Measurements from ENCODE around the gene CCDC6.
A peak's percentile ranks its signal among the peaks of the same experiment; 100 is the strongest.

CCDC6 gene

DNA sequence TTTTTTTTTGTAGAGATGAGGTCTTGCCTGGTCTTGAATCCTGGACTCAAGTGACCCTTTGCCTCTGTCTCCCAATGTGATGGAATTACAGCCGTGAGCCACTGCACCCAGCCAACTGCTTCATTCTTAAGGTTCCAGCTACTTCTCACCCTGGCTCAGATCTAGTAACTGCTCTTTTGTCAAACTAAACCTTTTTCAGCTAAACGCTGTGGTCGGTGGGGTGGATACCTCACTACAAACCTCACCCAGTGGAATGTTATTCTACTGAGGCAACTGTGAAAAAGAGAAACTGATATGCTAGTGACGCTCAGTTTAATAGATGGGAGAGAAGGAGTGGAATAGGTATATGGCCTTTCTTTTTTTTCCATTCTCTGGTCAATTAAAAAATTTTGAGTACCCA, 151.4 kb downstream of the CCDC6 start:
- Histone ChIP-seq H3K4me1 (ENCODE audit: control insufficient read depth, insufficient read depth, low read length) (no peaks in the 10 kb centered on the region), H3K27ac (ENCODE audit: extremely low read depth, low read depth, low read length) (no peak overlapping the region), H3K9me3 (ENCODE audit: control insufficient read depth, insufficient read depth, low read depth, low read length) (no peaks in the 10 kb centered on the region), H3K4me3 (ENCODE audit: low read depth, low read length) (no peak overlapping the region), H3K36me3 (ENCODE audit: control insufficient read depth in 2 of 2, insufficient read depth in 1 of 2, low read length in 2 of 2) (no peaks in the 10 kb centered on the region)
- TF ChIP-seq ZSCAN16 (tag by site-specific recombination; IDR thresholded peaks at IDR 0.05) (no peak), ZNF501 (tag by site-specific recombination; IDR thresholded peaks at IDR 0.05) (no peak), ZNF2 (tag by site-specific recombination; IDR thresholded peaks at IDR 0.05) (no peak), TRIM28 (IDR thresholded peaks at IDR 0.05; ENCODE audit: borderline replicate concordance, low read length) (no peak), ZNF175 (tag by site-specific recombination; IDR thresholded peaks at IDR 0.05) (no peak), HOXC10 (CRISPR knock-in tag; IDR thresholded peaks at IDR 0.05) (no peak), ZBTB7A (tag by site-specific recombination; IDR thresholded peaks at IDR 0.05; ENCODE audit: low read depth) (no peak)
- TF ChIP-seq, protein P1, sequence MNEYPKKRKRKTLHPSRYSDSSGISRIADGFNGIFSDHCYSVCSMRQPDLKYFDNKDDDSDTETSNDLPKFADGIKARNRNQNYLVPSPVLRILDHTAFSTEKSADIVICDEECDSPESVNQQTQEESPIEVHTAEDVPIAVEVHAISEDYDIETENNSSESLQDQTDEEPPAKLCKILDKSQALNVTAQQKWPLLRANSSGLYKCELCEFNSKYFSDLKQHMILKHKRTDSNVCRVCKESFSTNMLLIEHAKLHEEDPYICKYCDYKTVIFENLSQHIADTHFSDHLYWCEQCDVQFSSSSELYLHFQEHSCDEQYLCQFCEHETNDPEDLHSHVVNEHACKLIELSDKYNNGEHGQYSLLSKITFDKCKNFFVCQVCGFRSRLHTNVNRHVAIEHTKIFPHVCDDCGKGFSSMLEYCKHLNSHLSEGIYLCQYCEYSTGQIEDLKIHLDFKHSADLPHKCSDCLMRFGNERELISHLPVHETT (tag by site-specific recombination; IDR thresholded peaks at IDR 0.05), result no peak
- TF ChIP-seq, protein P2, sequence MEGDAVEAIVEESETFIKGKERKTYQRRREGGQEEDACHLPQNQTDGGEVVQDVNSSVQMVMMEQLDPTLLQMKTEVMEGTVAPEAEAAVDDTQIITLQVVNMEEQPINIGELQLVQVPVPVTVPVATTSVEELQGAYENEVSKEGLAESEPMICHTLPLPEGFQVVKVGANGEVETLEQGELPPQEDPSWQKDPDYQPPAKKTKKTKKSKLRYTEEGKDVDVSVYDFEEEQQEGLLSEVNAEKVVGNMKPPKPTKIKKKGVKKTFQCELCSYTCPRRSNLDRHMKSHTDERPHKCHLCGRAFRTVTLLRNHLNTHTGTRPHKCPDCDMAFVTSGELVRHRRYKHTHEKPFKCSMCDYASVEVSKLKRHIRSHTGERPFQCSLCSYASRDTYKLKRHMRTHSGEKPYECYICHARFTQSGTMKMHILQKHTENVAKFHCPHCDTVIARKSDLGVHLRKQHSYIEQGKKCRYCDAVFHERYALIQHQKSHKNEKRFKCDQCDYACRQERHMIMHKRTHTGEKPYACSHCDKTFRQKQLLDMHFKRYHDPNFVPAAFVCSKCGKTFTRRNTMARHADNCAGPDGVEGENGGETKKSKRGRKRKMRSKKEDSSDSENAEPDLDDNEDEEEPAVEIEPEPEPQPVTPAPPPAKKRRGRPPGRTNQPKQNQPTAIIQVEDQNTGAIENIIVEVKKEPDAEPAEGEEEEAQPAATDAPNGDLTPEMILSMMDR (tag by site-specific recombination; IDR thresholded peaks at IDR 0.05), result no peak
- TF ChIP-seq, protein P3, sequence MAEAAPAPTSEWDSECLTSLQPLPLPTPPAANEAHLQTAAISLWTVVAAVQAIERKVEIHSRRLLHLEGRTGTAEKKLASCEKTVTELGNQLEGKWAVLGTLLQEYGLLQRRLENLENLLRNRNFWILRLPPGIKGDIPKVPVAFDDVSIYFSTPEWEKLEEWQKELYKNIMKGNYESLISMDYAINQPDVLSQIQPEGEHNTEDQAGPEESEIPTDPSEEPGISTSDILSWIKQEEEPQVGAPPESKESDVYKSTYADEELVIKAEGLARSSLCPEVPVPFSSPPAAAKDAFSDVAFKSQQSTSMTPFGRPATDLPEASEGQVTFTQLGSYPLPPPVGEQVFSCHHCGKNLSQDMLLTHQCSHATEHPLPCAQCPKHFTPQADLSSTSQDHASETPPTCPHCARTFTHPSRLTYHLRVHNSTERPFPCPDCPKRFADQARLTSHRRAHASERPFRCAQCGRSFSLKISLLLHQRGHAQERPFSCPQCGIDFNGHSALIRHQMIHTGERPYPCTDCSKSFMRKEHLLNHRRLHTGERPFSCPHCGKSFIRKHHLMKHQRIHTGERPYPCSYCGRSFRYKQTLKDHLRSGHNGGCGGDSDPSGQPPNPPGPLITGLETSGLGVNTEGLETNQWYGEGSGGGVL (tag by site-specific recombination; IDR thresholded peaks at IDR 0.05), result no peak
- ChIA-PET POLR2A (no interaction called here), CTCF (no interaction called here)

DNA sequence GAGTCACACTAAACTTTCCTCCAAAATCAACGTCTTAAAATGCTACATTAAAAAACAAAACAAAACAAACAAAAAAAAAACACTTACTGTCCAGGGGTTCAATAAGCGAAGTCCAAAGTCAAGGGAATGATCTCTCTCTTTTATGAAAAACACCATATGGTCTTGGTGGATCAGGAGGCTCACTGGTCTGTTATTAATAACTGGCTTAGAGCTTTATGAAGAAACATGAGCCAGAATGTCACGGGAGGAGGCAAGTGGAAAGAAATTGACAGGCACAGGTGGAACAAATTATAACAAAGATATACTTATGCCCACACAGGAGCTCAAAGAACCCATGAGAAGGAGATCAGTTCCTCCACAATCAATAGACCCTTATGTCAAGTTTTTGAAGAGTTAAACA, 153.1 kb downstream of the CCDC6 start, which contains the start of gene MRLN:
Gene MRLN, minus strand, starts transcription at position 189 of the 400 bp plus-strand sequence.
- Histone ChIP-seq H3K36me3 (ENCODE audit: control insufficient read depth in 2 of 2, insufficient read depth in 1 of 2, low read length in 2 of 2) (no peaks in the 10 kb centered on the region), H3K4me1 (ENCODE audit: control insufficient read depth, insufficient read depth, low read length) (no peaks in the 10 kb centered on the region), H3K9me3 (ENCODE audit: control insufficient read depth, insufficient read depth, low read depth, low read length) (no peaks in the 10 kb centered on the region), H3K27ac (ENCODE audit: extremely low read depth, low read depth, low read length) (no peak within 1 kb of the TSS), H3K4me3 (ENCODE audit: low read depth, low read length) (no peak within 1 kb of the TSS)
- ChIA-PET POLR2A (no interaction called here), CTCF (interaction anchor here (0.6 kb wide), 1 partner anchor 292 kb away, joined by 3 read pairs; no protein-coding TSS in a partner anchor)
- no peak for TF ChIP-seq ZNF16 (tag by site-specific recombination; IDR thresholded peaks at IDR 0.05; ENCODE audit: low read depth)
- TF ChIP-seq ZNF76 (tag by site-specific recombination; IDR thresholded peaks at IDR 0.05; ENCODE audit: borderline replicate concordance, low read depth), result no peak

DNA sequence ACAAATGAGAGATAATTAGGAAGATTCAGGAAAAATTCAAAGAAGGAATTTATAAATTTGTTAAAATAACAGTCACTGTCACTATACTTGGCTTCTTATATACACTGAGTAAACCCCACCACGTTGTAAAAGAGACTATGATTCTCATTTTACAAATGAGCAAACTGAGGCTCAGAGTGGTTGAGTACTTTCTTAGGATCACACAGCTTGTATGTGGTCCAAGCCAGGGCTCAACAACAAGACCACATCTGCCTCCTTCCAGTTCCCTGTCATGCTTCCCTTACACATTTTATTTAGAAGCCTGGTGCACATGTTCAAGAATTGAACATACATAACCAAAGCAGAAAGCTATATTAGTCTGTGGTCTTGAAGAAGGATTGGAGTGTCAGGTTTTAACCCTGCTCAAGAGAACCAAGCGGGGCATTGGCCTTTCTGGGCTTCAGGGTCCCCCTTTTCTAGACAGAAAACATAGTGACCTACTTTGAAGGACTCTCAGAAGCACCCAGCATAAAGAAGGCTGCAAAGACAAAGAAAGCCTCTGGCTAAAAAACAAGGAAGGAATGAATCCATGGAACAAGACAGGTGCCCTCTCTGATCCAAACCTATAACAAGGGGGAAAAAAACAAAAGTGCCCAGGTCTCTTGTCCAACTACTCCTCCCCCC, 153.9 kb downstream of the CCDC6 start:
- no peaks in the 10 kb centered on the region for H3K9me3 ChIP-seq (ENCODE audit: control insufficient read depth, insufficient read depth, low read depth, low read length)
- TF ChIP-seq BCL11B (tag by site-specific recombination; IDR thresholded peaks at IDR 0.05; ENCODE audit: low read depth) (no peak), ZNF768 (tag by site-specific recombination; IDR thresholded peaks at IDR 0.05) (peak; percentile 29; the same call in 1 of the 2 replicates), ZNF560 (tag by site-specific recombination; IDR thresholded peaks at IDR 0.05; ENCODE audit: borderline replicate concordance) (no peak), ZNF677 (tag by site-specific recombination; IDR thresholded peaks at IDR 0.05) (no peak), ZNF76 (tag by site-specific recombination; IDR thresholded peaks at IDR 0.05; ENCODE audit: borderline replicate concordance, low read depth) (no peak), FEZF1 (tag by site-specific recombination; IDR thresholded peaks at IDR 0.05) (no peak), ZNF335 (tag by site-specific recombination; conservative IDR thresholded peaks at IDR 0.05) (no peak), ZNF514 (tag by site-specific recombination; IDR thresholded peaks at IDR 0.05) (no peak), ZNF292 (tag by site-specific recombination; IDR thresholded peaks at IDR 0.05; ENCODE audit: borderline replicate concordance, low read depth) (no peak)
- no peak overlapping the region for H3K27ac ChIP-seq (ENCODE audit: extremely low read depth, low read depth, low read length)
- ChIA-PET CTCF (no interaction called here), POLR2A (no interaction called here)
- H3K36me3 ChIP-seq (ENCODE audit: control insufficient read depth in 2 of 2, insufficient read depth in 1 of 2, low read length in 2 of 2), result no peaks in the 10 kb centered on the region
- no peak overlapping the region for H3K4me3 ChIP-seq (ENCODE audit: low read depth, low read length)
- no peaks in the 10 kb centered on the region for H3K4me1 ChIP-seq (ENCODE audit: control insufficient read depth, insufficient read depth, low read length)
